ENCODE measurements around the gene CAMSAP2.

- TF ChIP-seq POLR2A (IDR thresholded peaks at IDR 0.05) (no peak), EP300 (IDR thresholded peaks at IDR 0.05) (no peak)
- TF ChIP-seq, protein P1, sequence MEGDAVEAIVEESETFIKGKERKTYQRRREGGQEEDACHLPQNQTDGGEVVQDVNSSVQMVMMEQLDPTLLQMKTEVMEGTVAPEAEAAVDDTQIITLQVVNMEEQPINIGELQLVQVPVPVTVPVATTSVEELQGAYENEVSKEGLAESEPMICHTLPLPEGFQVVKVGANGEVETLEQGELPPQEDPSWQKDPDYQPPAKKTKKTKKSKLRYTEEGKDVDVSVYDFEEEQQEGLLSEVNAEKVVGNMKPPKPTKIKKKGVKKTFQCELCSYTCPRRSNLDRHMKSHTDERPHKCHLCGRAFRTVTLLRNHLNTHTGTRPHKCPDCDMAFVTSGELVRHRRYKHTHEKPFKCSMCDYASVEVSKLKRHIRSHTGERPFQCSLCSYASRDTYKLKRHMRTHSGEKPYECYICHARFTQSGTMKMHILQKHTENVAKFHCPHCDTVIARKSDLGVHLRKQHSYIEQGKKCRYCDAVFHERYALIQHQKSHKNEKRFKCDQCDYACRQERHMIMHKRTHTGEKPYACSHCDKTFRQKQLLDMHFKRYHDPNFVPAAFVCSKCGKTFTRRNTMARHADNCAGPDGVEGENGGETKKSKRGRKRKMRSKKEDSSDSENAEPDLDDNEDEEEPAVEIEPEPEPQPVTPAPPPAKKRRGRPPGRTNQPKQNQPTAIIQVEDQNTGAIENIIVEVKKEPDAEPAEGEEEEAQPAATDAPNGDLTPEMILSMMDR (IDR thresholded peaks at IDR 0.05), result no peak
Measured at GRCh38 chr1:200699871-200700270, 38.8 kb upstream of the CAMSAP2 start.
